Measurements from ENCODE around the gene RIPOR3. TPM values are rescaled to one million over a fixed set of nuclear protein-coding genes. Genes with fewer than 3 reads are reported as not detected.

The RIPOR3 gene
- total RNA-seq, 1 donor, result 6.5 TPM

DNA sequence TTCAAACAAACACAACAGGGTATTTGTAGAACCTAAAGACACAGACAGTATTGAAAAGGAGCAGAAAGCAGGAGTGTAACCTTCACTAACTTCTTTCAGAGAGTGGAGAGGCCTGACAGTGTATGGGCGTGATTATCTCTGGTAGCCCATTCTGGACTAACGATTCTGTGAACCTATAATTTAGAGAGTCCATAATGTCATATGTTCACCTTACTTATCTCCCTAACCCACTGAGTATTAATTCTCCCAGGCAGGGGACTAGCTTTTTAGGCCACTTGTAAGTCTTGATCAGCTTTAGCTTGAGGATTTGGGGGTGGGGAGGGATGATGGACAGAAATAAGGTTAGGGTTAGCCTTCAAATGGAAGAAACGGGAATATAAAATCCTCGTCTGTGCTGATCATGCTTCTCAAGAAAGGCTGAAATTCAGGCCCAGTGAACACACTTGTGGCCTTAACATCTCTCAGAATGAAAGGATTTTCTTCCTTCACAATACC is 37.2 kb upstream of the RIPOR3 start:
- TF ChIP-seq, protein P1, sequence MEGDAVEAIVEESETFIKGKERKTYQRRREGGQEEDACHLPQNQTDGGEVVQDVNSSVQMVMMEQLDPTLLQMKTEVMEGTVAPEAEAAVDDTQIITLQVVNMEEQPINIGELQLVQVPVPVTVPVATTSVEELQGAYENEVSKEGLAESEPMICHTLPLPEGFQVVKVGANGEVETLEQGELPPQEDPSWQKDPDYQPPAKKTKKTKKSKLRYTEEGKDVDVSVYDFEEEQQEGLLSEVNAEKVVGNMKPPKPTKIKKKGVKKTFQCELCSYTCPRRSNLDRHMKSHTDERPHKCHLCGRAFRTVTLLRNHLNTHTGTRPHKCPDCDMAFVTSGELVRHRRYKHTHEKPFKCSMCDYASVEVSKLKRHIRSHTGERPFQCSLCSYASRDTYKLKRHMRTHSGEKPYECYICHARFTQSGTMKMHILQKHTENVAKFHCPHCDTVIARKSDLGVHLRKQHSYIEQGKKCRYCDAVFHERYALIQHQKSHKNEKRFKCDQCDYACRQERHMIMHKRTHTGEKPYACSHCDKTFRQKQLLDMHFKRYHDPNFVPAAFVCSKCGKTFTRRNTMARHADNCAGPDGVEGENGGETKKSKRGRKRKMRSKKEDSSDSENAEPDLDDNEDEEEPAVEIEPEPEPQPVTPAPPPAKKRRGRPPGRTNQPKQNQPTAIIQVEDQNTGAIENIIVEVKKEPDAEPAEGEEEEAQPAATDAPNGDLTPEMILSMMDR (IDR thresholded peaks at IDR 0.05; ENCODE audit: insufficient read depth, low read length), result no peak
- no peak for DNase-seq (ENCODE audit: low read depth)
- no peak overlapping the region for H3K4me3 ChIP-seq (ENCODE audit: low read depth, low read length)

GRCh38 chr20:50727792-50728485 is 36.6 kb upstream of the RIPOR3 start:
- DNase-seq (ENCODE audit: low read depth), result no peak
- TF ChIP-seq, protein P1 (IDR thresholded peaks at IDR 0.05; ENCODE audit: insufficient read depth, low read length), result no peak
- no peak overlapping the region for H3K4me3 ChIP-seq (ENCODE audit: low read depth, low read length)

- no peak for DNase-seq (ENCODE audit: low read depth)
- TF ChIP-seq, protein P1 (IDR thresholded peaks at IDR 0.05; ENCODE audit: insufficient read depth, low read length), result no peak
- no peak overlapping the region for H3K4me3 ChIP-seq (ENCODE audit: low read depth, low read length)
These were observed 35.8 kb upstream of the RIPOR3 start for GRCh38 chr20:50726955-50727791.

DNA sequence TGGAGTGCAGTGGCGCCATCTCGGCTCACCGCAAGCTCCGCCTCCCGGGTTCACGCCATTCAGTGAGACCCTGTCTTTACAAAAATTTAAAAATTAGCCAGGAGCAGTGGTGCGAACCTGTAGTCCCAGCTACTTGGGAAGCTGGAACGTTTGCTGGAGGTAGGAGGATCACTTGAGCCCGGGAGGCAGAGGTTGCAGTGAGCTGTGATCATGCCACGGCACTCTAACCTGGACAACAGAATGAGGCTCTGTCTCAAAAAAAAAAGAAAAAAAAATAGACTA is 34.3 kb upstream of the RIPOR3 start:
- no peak overlapping the region for H3K4me3 ChIP-seq (ENCODE audit: low read depth, low read length)
- no peak for DNase-seq (ENCODE audit: low read depth)
- TF ChIP-seq, protein P1 (IDR thresholded peaks at IDR 0.05; ENCODE audit: insufficient read depth, low read length), result no peak

DNA sequence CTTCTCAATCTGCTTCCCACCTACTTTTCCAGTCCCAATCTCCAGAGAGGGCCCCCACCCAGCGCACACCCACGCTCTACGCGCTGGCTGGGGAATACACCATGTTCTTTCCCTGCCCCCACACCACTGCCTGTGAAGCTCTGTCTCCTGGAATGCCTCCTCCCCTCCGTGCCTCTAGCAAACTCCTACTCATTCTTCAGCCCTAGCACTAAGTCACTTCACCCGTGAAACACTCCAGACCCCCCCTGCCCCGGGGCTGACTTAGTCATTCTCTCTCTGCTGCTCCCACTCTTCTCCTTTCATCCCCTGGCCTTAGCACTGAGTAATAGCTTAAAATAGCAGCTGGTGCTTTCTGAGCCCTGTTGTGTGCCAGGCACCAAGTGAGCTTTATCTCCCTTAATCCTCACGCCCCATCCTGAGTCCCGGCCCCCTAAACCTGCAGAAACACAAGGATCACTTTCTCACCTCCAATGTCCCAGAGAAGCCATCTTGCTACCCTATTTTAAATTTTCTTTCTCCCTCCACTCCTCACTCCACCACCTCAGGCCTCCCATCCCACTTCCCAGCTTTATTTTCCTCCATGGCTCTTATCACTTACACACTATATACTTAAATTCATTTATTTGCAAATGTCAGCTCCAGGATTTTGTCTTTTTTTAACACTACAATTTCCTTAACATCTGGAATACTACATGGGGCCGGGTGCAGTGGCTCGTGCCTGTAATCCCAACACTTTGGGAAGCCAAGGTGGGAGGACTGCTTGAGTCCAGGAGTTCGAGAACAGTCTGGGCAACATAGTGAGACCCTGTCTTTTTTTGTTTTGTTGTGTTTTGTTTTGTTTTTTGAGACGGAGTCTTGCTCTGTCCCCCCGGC is 33.7 kb upstream of the RIPOR3 start:
- peak overlapping the region; percentile 5 for H3K4me3 ChIP-seq (ENCODE audit: low read depth, low read length)
- TF ChIP-seq, protein P1 (IDR thresholded peaks at IDR 0.05; ENCODE audit: insufficient read depth, low read length), result peak; percentile 1
- DNase-seq (ENCODE audit: low read depth), result peak; percentile 95

DNA sequence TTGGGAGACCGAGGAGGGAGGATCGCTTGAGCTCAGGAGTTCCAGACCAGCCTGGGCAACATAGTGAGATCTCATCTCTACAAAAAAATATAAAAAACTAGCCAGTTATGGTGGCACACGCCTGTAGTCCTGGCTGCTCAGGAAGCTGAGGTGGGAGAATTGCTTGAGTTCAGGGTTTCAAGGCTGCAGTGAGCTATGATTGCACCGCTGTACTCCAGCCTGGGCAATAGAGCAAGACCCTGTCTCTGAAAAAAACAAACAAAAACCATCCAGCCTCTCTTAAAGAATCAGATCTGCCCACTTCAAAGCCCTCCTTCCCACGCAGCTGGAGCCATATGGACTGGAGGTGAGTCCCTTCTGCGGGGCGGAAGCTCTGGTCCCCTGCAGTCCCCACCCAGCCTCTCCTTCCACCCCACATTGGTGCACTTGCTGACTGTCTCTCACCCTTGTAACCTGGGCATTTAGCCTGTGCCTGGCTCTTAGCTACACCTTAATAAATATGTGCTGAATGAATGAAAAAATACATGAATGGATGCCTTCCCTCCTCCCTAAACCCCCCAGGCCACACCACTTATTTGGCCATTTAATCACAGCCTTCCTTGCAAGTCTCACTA is 32.9 kb upstream of the RIPOR3 start:
- DNase-seq (ENCODE audit: low read depth), result no peak
- no peak overlapping the region for H3K4me3 ChIP-seq (ENCODE audit: low read depth, low read length)
- TF ChIP-seq, protein P1 (IDR thresholded peaks at IDR 0.05; ENCODE audit: insufficient read depth, low read length), result no peak

All from fibroblast of the aortic adventitia (primary cell).